MM.1S (cell line): Measurements from ENCODE around the gene GAS2L2.

ENCODE experiments used
- DNase-seq: peaks from one replicate; pipeline ENCODE4 v3.0.0-alpha.2; 2015
- H2AFZ ChIP-seq: fragments of 300-600 bp; sonication (generic); 2 replicates; pipeline ENCODE4 v1.6.0; 2016; ENCODE audit warnings: antibody characterized with exemption, low read length
- H3F3A ChIP-seq: fragments of 300-600 bp; sonication (generic); 2 replicates; pipeline ENCODE4 v1.6.1; 2016; ENCODE audit warnings: mild to moderate bottlenecking, antibody characterized with exemption, low read length, moderate library complexity, mixed read lengths; ENCODE audit not compliant: insufficient read depth
- H3K27ac ChIP-seq: fragments of 300-600 bp; sonication (generic); 2 replicates; pipeline ENCODE4 v1.5.1; 2016; ENCODE audit warnings: mild to moderate bottlenecking, low read length
- H3K27me3 ChIP-seq: fragments of 300-600 bp; sonication (generic); replicated peaks from 2 replicates; pipeline ENCODE4 v1.6.0; 2016; ENCODE audit warnings: low read length; ENCODE audit not compliant: insufficient read depth
- H3K36me3 ChIP-seq: fragments of 300-600 bp; sonication (generic); replicated peaks from 2 replicates; pipeline ENCODE4 v1.6.1; 2016; ENCODE audit warnings: mild to moderate bottlenecking, low read length, mixed read lengths; ENCODE audit not compliant: insufficient read depth
- H3K4me1 ChIP-seq: fragments of 300-600 bp; sonication (generic); 2 replicates; pipeline ENCODE4 v1.6.1; 2016; ENCODE audit warnings: low read length, mixed read lengths
- H3K4me2 ChIP-seq: fragments of 300-600 bp; sonication (generic); 2 replicates; pipeline ENCODE4 v1.6.0; 2016; ENCODE audit warnings: low read depth, low read length
- H3K4me3 ChIP-seq: fragments of 300-600 bp; sonication (generic); 2 replicates; pipeline ENCODE4 v1.5.1; 2016; ENCODE audit warnings: low read length, mixed read lengths
- H3K79me2 ChIP-seq: fragments of 300-600 bp; sonication (generic); 2 replicates; pipeline ENCODE4 v1.6.1; 2016; ENCODE audit warnings: mixed run types, low read length, mixed read lengths
- H3K9ac ChIP-seq: fragments of 300-600 bp; sonication (generic); 2 replicates; pipeline ENCODE4 v1.6.1; 2016; ENCODE audit warnings: low read length, mixed read lengths
- H3K9me2 ChIP-seq: fragments of 300-600 bp; sonication (generic); replicated peaks from 2 replicates; pipeline ENCODE4 v1.6.1; 2016; ENCODE audit warnings: mild to moderate bottlenecking, low read length, mixed read lengths; ENCODE audit not compliant: insufficient read depth
- H3K9me3 ChIP-seq: fragments of 300-600 bp; sonication (generic); replicated peaks from 2 replicates; pipeline ENCODE4 v1.6.1; 2016; ENCODE audit warnings: mild to moderate bottlenecking, low read length, mixed read lengths; ENCODE audit not compliant: insufficient read depth
- H4K20me1 ChIP-seq: fragments of 300-600 bp; sonication (generic); 2 replicates; pipeline ENCODE4 v1.6.1; 2016; ENCODE audit warnings: mild to moderate bottlenecking, low read length, moderate library complexity, mixed read lengths; ENCODE audit not compliant: insufficient read depth
- CTCF ChIP-seq: fragments of 300-600 bp; sonication (generic); IDR thresholded peaks from 2 replicates; pipeline ENCODE4 v1.5.1; 2016; ENCODE audit warnings: antibody characterized with exemption, low read length, mixed read lengths
- EZH2 ChIP-seq: fragments of 300-600 bp; sonication (generic); optimal IDR thresholded peaks from 2 replicates; pipeline ENCODE3; 2017; ENCODE audit warnings: low read depth, mild to moderate bottlenecking, antibody characterized with exemption, low read length, mixed read lengths
- EZH2phosphoT487 ChIP-seq: fragments of 300-600 bp; sonication (generic); IDR thresholded peaks from 2 replicates; pipeline ENCODE4 v1.6.1; 2018; ENCODE audit warnings: antibody characterized with exemption, low read length

Gene GAS2L2

GRCh38 chr17:35729405-35729833 lies 23.6 kb downstream of the GAS2L2 start:
- H3K36me3 ChIP-seq: no peaks in the 10 kb centered on the region
- H4K20me1 ChIP-seq: no peaks in the 10 kb centered on the region
- no peak overlapping the region for H3K27ac ChIP-seq
- no peaks in the 10 kb centered on the region for H3K9me2 ChIP-seq
- peaks cover 18% of the 10 kb centered on the region for H3K4me1 ChIP-seq
- no peak overlapping the region for H3K4me2 ChIP-seq
- no peaks in the 10 kb centered on the region for H3K27me3 ChIP-seq
- no peak overlapping the region for H3K9ac ChIP-seq
- H3K79me2 ChIP-seq: no peaks in the 10 kb centered on the region
- no peaks in the 10 kb centered on the region for H3F3A ChIP-seq
- no peaks in the 10 kb centered on the region for H3K9me3 ChIP-seq
- DNase-seq: no peak
- no peak overlapping the region for H2AFZ ChIP-seq
- no peak overlapping the region for H3K4me3 ChIP-seq
- no peak for TF ChIP-seq EZH2phosphoT487
- TF ChIP-seq EZH2: no peak
- no peak for TF ChIP-seq CTCF

GRCh38 chr17:35728551-35728950 lies 24.5 kb downstream of the GAS2L2 start:
- Histone ChIP-seq H3F3A (no peaks in the 10 kb centered on the region), H3K79me2 (no peaks in the 10 kb centered on the region), H3K27ac (no peak overlapping the region), H3K27me3 (no peaks in the 10 kb centered on the region), H3K4me2 (no peak overlapping the region), H3K9ac (no peak overlapping the region), H4K20me1 (no peaks in the 10 kb centered on the region), H3K4me1 (peaks cover 18% of the 10 kb centered on the region), H3K9me2 (no peaks in the 10 kb centered on the region), H3K9me3 (no peaks in the 10 kb centered on the region), H3K36me3 (no peaks in the 10 kb centered on the region), H3K4me3 (no peak overlapping the region), H2AFZ (no peak overlapping the region)
- TF ChIP-seq CTCF: no peak
- no peak for TF ChIP-seq EZH2phosphoT487
- no peak for TF ChIP-seq EZH2
- DNase-seq: no peak

GRCh38 chr17:35727635-35728034 lies 25.4 kb downstream of the GAS2L2 start:
- H3K79me2 ChIP-seq: no peaks in the 10 kb centered on the region
- TF ChIP-seq EZH2phosphoT487: no peak
- H3K4me2 ChIP-seq: no peak overlapping the region
- no peaks in the 10 kb centered on the region for H3K9me2 ChIP-seq
- peak overlapping the region; percentile 12; the same call in 1 of the 2 replicates for H3K27ac ChIP-seq
- no peak for DNase-seq
- no peaks in the 10 kb centered on the region for H3F3A ChIP-seq
- no peak overlapping the region for H2AFZ ChIP-seq
- H4K20me1 ChIP-seq: no peaks in the 10 kb centered on the region
- H3K4me3 ChIP-seq: no peak overlapping the region
- H3K36me3 ChIP-seq: no peaks in the 10 kb centered on the region
- peaks cover 18% of the 10 kb centered on the region for H3K4me1 ChIP-seq
- no peaks in the 10 kb centered on the region for H3K9me3 ChIP-seq
- H3K9ac ChIP-seq: no peak overlapping the region
- H3K27me3 ChIP-seq: no peaks in the 10 kb centered on the region

- no peaks in the 10 kb centered on the region for H3F3A ChIP-seq
- peaks cover 18% of the 10 kb centered on the region for H3K4me1 ChIP-seq
- H3K27ac ChIP-seq: peak overlapping the region; percentile 12; the same call in 1 of the 2 replicates
- no peaks in the 10 kb centered on the region for H3K9me3 ChIP-seq
- H3K4me2 ChIP-seq: no peak overlapping the region
- H3K79me2 ChIP-seq: no peaks in the 10 kb centered on the region
- H3K9ac ChIP-seq: no peak overlapping the region
- no peaks in the 10 kb centered on the region for H3K9me2 ChIP-seq
- H3K27me3 ChIP-seq: no peaks in the 10 kb centered on the region
- no peak for DNase-seq
- H2AFZ ChIP-seq: no peak overlapping the region
- no peaks in the 10 kb centered on the region for H3K36me3 ChIP-seq
- TF ChIP-seq EZH2phosphoT487: no peak
- no peak for TF ChIP-seq EZH2
- no peak for TF ChIP-seq CTCF
- no peaks in the 10 kb centered on the region for H4K20me1 ChIP-seq
- no peak overlapping the region for H3K4me3 ChIP-seq
These were observed 26.0 kb downstream of the GAS2L2 start for GRCh38 chr17:35726953-35727460.
